K562 (cell line): ENCODE data around the gene GGPS1. TPM values are rescaled to one million over a fixed set of nuclear protein-coding genes. Genes with fewer than 3 reads are reported as not detected.

Experiments used
- ATAC-seq: fragments of 200-7000 bp; cut with Tn5 transposase; 3 replicates; pipeline ENCODE4 v1.9.1; 2020; ENCODE audit warnings: moderate library complexity
- BruUV-seq: library from RNA; stranded (reverse); fragments of 400-500 nt; replicated peaks from 2 replicates; lab custom pipeline; 2021; lab: Mats Ljungman, UMichigan
- CTCF ChIA-PET: fragments of 300-600 bp; formaldehyde crosslinking; extraction: SDS; loops from one replicate; lab custom pipeline; 2021; ENCODE audit warnings: low intra/inter-chr PET ratio; lab: Yijun Ruan, JAX
- POLR2A ChIA-PET: fragments of 300-600, 350-650 bp; sonication (Branson Sonifier 250); formaldehyde crosslinking; extraction: SDS; loops from one replicate; lab custom pipeline; 2021; ENCODE audit warnings: antibody characterized with exemption, inconsistent platforms; lab: Yijun Ruan, JAX
- DNase-seq, 4 experiments: peaks; one replicate each; pipeline versions ENCODE4 v3.0.0 to v3.0.0-alpha.2; 2011 to 2018; ENCODE audit warnings: low spot score in 3 of 4, mixed read lengths in 3 of 4; ENCODE audit errors: extremely low read depth in 1 of 4
- FAIRE-seq: peaks from 2 replicates; lab custom pipeline; 2011; peaks lifted over from hg19 to GRCh38; lab: Jason Lieb, UNC
- H2AFZ ChIP-seq: 2 replicates; pipeline ENCODE4 v1.6.0; 2011; ENCODE audit warnings: low read depth, low read length, control low read depth, inconsistent platforms
- H3K27ac ChIP-seq: fragments of 200-600 bp; 3 replicates; pipeline ENCODE4 v1.8.0; 2011; ENCODE audit warnings: low read depth, mild to moderate bottlenecking, control low read depth, inconsistent platforms, low read length, moderate library complexity, mixed read lengths; ENCODE audit errors: extremely low read depth
- H3K27me3 ChIP-seq, 2 experiments: fragments of 300-600 bp in 1 of 2; 2 replicates in 1 of 2; 3 replicates in 1 of 2; pipeline versions ENCODE4 v1.6.0 to v1.8.0; 2011; ENCODE audit warnings: inconsistent platforms in 2 of 2, low read length in 2 of 2, mild to moderate bottlenecking in 1 of 2, mixed read lengths in 1 of 2, moderate library complexity in 1 of 2; ENCODE audit not compliant: control insufficient read depth in 2 of 2, insufficient read depth in 2 of 2
- H3K36me3 ChIP-seq: fragments of 300-600 bp; 3 replicates; pipeline ENCODE4 v1.8.0; 2011; ENCODE audit warnings: mild to moderate bottlenecking, low read length, inconsistent platforms; ENCODE audit not compliant: control insufficient read depth, insufficient read depth
- H3K4me1 ChIP-seq, 2 experiments: fragments of 200-600 bp in 1 of 2; replicated peaks in 1 of 2; 2 replicates in 1 of 2; 3 replicates in 1 of 2; pipeline versions ENCODE4 v1.5.1 to v1.8.0; 2011; ENCODE audit warnings: inconsistent platforms in 2 of 2, low read length in 2 of 2, mild to moderate bottlenecking in 1 of 2, mixed read lengths in 1 of 2, moderate library complexity in 1 of 2; ENCODE audit not compliant: control insufficient read depth in 2 of 2, insufficient read depth in 2 of 2
- H3K4me2 ChIP-seq: 2 replicates; pipeline ENCODE4 v1.6.1; 2011; ENCODE audit warnings: low read length, control low read depth, inconsistent platforms, mixed read lengths; ENCODE audit not compliant: insufficient read depth
- H3K4me3 ChIP-seq: fragments of 200-600 bp; sonication (generic), shearing (Covaris generic); 2 replicates; pipeline ENCODE4 v1.5.1; 2016; ENCODE audit warnings: control low read depth, inconsistent platforms
- H3K79me2 ChIP-seq: fragments of 200-600 bp; 3 replicates; pipeline ENCODE4 v1.8.0; 2011; ENCODE audit warnings: low read length, inconsistent platforms; ENCODE audit not compliant: control insufficient read depth, insufficient read depth
- H3K9ac ChIP-seq, 2 experiments: 2 replicates each; pipeline versions ENCODE4 v1.6.0 to v1.6.1; 2011; ENCODE audit warnings: low read depth in 2 of 2, low read length in 2 of 2, control low read depth in 1 of 2, inconsistent platforms in 1 of 2, mild to moderate bottlenecking in 1 of 2, mixed read lengths in 1 of 2; ENCODE audit not compliant: insufficient read depth in 1 of 2
- H3K9me1 ChIP-seq: one replicate; pipeline ENCODE4 v1.6.0; 2011; ENCODE audit warnings: inconsistent platforms, mild to moderate bottlenecking, low read length, moderate library complexity; ENCODE audit not compliant: control insufficient read depth, insufficient read depth
- H3K9me3 ChIP-seq: replicated peaks from 2 replicates; pipeline ENCODE4 v1.5.1; 2011; ENCODE audit warnings: low read depth, low read length, inconsistent platforms; ENCODE audit not compliant: control insufficient read depth, insufficient read depth
- H4K20me1 ChIP-seq: replicated peaks from 2 replicates; pipeline ENCODE4 v1.6.1; 2011; ENCODE audit warnings: low read length, inconsistent platforms, mixed read lengths; ENCODE audit not compliant: control insufficient read depth, insufficient read depth
- BDP1 ChIP-seq: IDR thresholded peaks from 3 replicates; pipeline ENCODE4 v1.6.1; 2011; ENCODE audit not compliant: insufficient read length, insufficient read depth
- BRCA1 ChIP-seq, 2 experiments: fragments of 450-650 bp in 1 of 2; sonication (generic) in 1 of 2; formaldehyde crosslinking in 1 of 2; IDR thresholded peaks; 2 replicates each; pipeline versions ENCODE4 v1.5.0 to v1.6.1; 2017 to 2020; ENCODE audit warnings: mild to moderate bottlenecking in 1 of 2, missing genetic modification reagents in 1 of 2
- CBX3 ChIP-seq, 2 experiments: IDR thresholded peaks; 1 replicate in 1 of 2; 2 replicates in 1 of 2; pipeline ENCODE4 v1.6.1; 2012; ENCODE audit warnings: inconsistent platforms in 2 of 2, low read length in 2 of 2, borderline replicate concordance in 1 of 2, control low read depth in 1 of 2
- ELF2 ChIP-seq: fragments of 250-450 bp; sonication (Bioruptor Pico); IDR thresholded peaks from 2 replicates; pipeline ENCODE4 v1.5.0; 2021; ENCODE audit warnings: mild to moderate bottlenecking
- FOSL1 ChIP-seq: fragments of 200-800 bp; sonication (Bioruptor generic); conservative IDR thresholded peaks from 2 replicates; pipeline ENCODE4 v1.6.1; 2016; ENCODE audit warnings: missing genetic modification characterization, missing compliant biosample characterization
- FUS ChIP-seq: fragments of 200-400 bp; formaldehyde crosslinking; optimal IDR thresholded peaks from 2 replicates; pipeline ENCODE3; 2017; ENCODE audit warnings: low read depth, low read length
- GATAD2B ChIP-seq: fragments of 450-650 bp; IDR thresholded peaks from 2 replicates; pipeline ENCODE4 v1.6.1; 2017; ENCODE audit warnings: mild to moderate bottlenecking, borderline replicate concordance
- NR4A1 ChIP-seq, 2 experiments: fragments of 250-450 bp in 1 of 2; fragments of 450-650 bp in 1 of 2; sonication (Bioruptor Pico) in 1 of 2; IDR thresholded peaks; 2 replicates each; pipeline versions ENCODE4 v1.4.0 to v1.6.1; 2016 to 2020; ENCODE audit warnings: mild to moderate bottlenecking in 2 of 2, missing compliant biosample characterization in 1 of 2, missing genetic modification characterization in 1 of 2, moderate library complexity in 1 of 2
- POLR2A ChIP-seq: fragments of 450-650 bp; conservative IDR thresholded peaks from 2 replicates; pipeline ENCODE4 v1.6.1; 2016
- TAL1 ChIP-seq: fragments of 450-650 bp; IDR thresholded peaks from 2 replicates; pipeline ENCODE4 v1.6.1; 2016; ENCODE audit warnings: mild to moderate bottlenecking
- THAP7 ChIP-seq: fragments of 250-450 bp; sonication (Bioruptor Pico); IDR thresholded peaks from 2 replicates; pipeline ENCODE4 v1.5.0; 2021
- TRIM25 ChIP-seq: fragments of 450-650 bp; IDR thresholded peaks from 2 replicates; pipeline ENCODE4 v1.7.0; 2016; ENCODE audit warnings: borderline replicate concordance
- ZNF197 ChIP-seq: fragments of 200-800 bp; sonication (Bioruptor generic); IDR thresholded peaks from 2 replicates; pipeline ENCODE4 v1.6.1; 2016; ENCODE audit warnings: low read depth, missing genetic modification characterization, missing compliant biosample characterization
- ZNF561 ChIP-seq: fragments of 450-650 bp; formaldehyde crosslinking; conservative IDR thresholded peaks from 2 replicates; pipeline ENCODE4 v1.4.0; 2020; ENCODE audit warnings: mild to moderate bottlenecking, moderate library complexity
- ZNF778 ChIP-seq: fragments of 450-650 bp; formaldehyde crosslinking; IDR thresholded peaks from 2 replicates; pipeline ENCODE4 v1.4.0; 2020; ENCODE audit warnings: mild to moderate bottlenecking, moderate library complexity
- WGBS: fragments of 100-300 bp; shearing (Covaris generic); methylation state at CpG from one replicate; pipeline ENCODE4 v1.1.6; 2016; ENCODE audit warnings: low coverage, mixed read lengths; ENCODE audit not compliant: insufficient coverage; ENCODE audit errors: missing lambda C conversion rate; 5-methylcytosine and 5-hydroxymethylcytosine counted together
- in situ Hi-C: fragments of 300-500 bp; cut with MboI; formaldehyde crosslinking; loops from 4 replicates; pipeline ENCODE4 v1.15.0; 2018; ENCODE audit warnings: inconsistent platforms, mixed read lengths
- intact Hi-C: fragments of 100-400 bp; cut with micrococcal nuclease; formaldehyde crosslinking; loops from 2 replicates; pipeline ENCODE4 v1.14.2; 2022
- polyA plus RNA-seq, 8 experiments: library from polyadenylated mRNA; depleted of rRNA in 4 of 8; stranded (reverse) in 5 of 8; unstranded in 3 of 8; fragments of >200 nt; fragmentation: Nextera tagmentation in 2 of 8; fragmentation: Illumina TruSeq in 1 of 8; extraction: Ambion mirVana in 2 of 8; extraction: Trizol in 1 of 8; gene quantifications; 2 replicates each; pipeline versions ENCODE4 v1.2.1 to v1.2.3, GENCODE V29; 2011 to 2014; ENCODE audit warnings: inconsistent platforms in 1 of 8, missing spikeins in 1 of 8
- total RNA-seq, 7 experiments: library from RNA; depleted of rRNA in 6 of 7; stranded (reverse); fragments of >200 nt in 6 of 7; fragmentation: Illumina TruSeq in 2 of 7; extraction: Trizol in 2 of 7; gene quantifications; 2 replicates each; pipeline versions ENCODE4 v1.2.1 to v1.2.3, GENCODE V29; 2011 to 2021; ENCODE audit warnings: low replicate concordance in 1 of 7
- TF ChIP-seq, protein P1 (sequence below): fragments of 250-450 bp; sonication (Bioruptor Pico); IDR thresholded peaks from 2 replicates; pipeline ENCODE4 v1.4.0; 2020; ENCODE audit warnings: mild to moderate bottlenecking, moderate library complexity

GGPS1 gene
- total and polyA plus RNA-seq, 9 of the 15 experiments (the other 6 are each of a cell fraction or from before 2014, with no cell fraction given) = 18.8 to 104 (median 56.3) TPM

GRCh38 chr1:235343726-235344125 lies 15.4 kb downstream of the GGPS1 start:
- H3K9me1 ChIP-seq = no peaks in the 10 kb centered on the region
- ATAC-seq = no peak
- intact Hi-C loops = no loop called here
- POLR2A ChIA-PET = interaction anchor here (1.0 to 1.5 kb wide), 2 partner anchors 15 to 17 kb away, joined by 3 to 4 read pairs; partner anchors contain the start of gene GGPS1
- no peak for DNase-seq
- no peaks in the 10 kb centered on the region for H3K9me3 ChIP-seq
- no peaks in the 10 kb centered on the region for H3K4me1 ChIP-seq
- H3K36me3 ChIP-seq = peaks cover 30% of the 10 kb centered on the region
- no peak overlapping the region for H3K9ac ChIP-seq
- no peaks in the 10 kb centered on the region for H3K79me2 ChIP-seq
- no peak overlapping the region for H3K4me3 ChIP-seq
- in situ Hi-C loops = no loop called here
- FAIRE-seq = no peak
- CTCF ChIA-PET = no interaction called here
- WGBS = 89% methylated on average over 5 of the region's 5 CpGs
- no peak for TF ChIP-seq ZNF197 (CRISPR knock-in tag)
- no peak for TF ChIP-seq FOSL1 (tag)
- TF ChIP-seq CBX3 (IDR thresholded peaks at IDR 0.05; ENCODE audit: borderline replicate concordance in 1 of 2, low read length in 2 of 2) = no peak
- no peak for TF ChIP-seq ZNF778 (CRISPR knock-in tag)
- TF ChIP-seq BDP1 = no peak
- TF ChIP-seq TRIM25 = no peak
- TF ChIP-seq, protein P1, sequence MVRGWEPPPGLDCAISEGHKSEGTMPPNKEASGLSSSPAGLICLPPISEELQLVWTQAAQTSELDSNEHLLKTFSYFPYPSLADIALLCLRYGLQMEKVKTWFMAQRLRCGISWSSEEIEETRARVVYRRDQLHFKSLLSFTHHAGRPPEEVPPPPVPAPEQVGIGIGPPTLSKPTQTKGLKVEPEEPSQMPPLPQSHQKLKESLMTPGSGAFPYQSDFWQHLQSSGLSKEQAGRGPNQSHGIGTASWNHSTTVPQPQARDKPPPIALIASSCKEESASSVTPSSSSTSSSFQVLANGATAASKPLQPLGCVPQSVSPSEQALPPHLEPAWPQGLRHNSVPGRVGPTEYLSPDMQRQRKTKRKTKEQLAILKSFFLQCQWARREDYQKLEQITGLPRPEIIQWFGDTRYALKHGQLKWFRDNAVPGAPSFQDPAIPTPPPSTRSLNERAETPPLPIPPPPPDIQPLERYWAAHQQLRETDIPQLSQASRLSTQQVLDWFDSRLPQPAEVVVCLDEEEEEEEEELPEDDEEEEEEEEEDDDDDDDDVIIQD (CRISPR knock-in tag) = no peak
- TF ChIP-seq ELF2 (CRISPR knock-in tag) = no peak
- no peak for TF ChIP-seq POLR2A
- TF ChIP-seq ZNF561 (CRISPR knock-in tag) = no peak
- no peak for TF ChIP-seq TAL1
- no peak for TF ChIP-seq NR4A1 (CRISPR knock-in tag; IDR thresholded peaks at IDR 0.05)
- no peak for TF ChIP-seq NR4A1 (tag; IDR thresholded peaks at IDR 0.05)
- TF ChIP-seq THAP7 (CRISPR knock-in tag) = no peak
- TF ChIP-seq FUS = no peak
- no peak for TF ChIP-seq BRCA1 (IDR thresholded peaks at IDR 0.05)
- TF ChIP-seq BRCA1 (CRISPR knock-in tag; IDR thresholded peaks at IDR 0.05) = no peak
- TF ChIP-seq GATAD2B = no peak
- H2AFZ ChIP-seq = no peak overlapping the region
- no peaks in the 10 kb centered on the region for H4K20me1 ChIP-seq
- BruUV-seq = no TSS peak
- no peak overlapping the region for H3K4me2 ChIP-seq
- no peaks in the 10 kb centered on the region for H3K27me3 ChIP-seq
- no peak overlapping the region for H3K27ac ChIP-seq
